Suprapubic skin (tissue), 4 donors: ENCODE results near the gene FSD2. TPM values are rescaled to one million over a fixed set of nuclear protein-coding genes. Genes with fewer than 3 reads are reported as not detected.
A peak's percentile ranks its signal among the peaks of the same experiment; 100 is the strongest.
"Not testable (repeated sequence)": the region's sequence is repeated elsewhere in the genome, so short reads cannot be mapped to it uniquely, and the experiment has no call there.

Experiments used
- DNase-seq, 2 donors: peaks; one replicate each; pipeline ENCODE4 v3.0.0-alpha.2; 2019; ENCODE audit warnings: low spot score in 2 of 2
- H3K27ac ChIP-seq: fragments of 200-600 bp; sonication (generic); one replicate; pipeline ENCODE4 v1.5.1; 2019
- H3K27me3 ChIP-seq: fragments of 200-600 bp; sonication (generic); one replicate; pipeline ENCODE4 v1.5.1; 2019
- H3K36me3 ChIP-seq: fragments of 200-600 bp; sonication (generic); one replicate; pipeline ENCODE4 v1.5.1; 2019
- H3K4me1 ChIP-seq: fragments of 200-600 bp; sonication (generic); one replicate; pipeline ENCODE4 v1.5.1; 2019
- H3K4me3 ChIP-seq: fragments of 200-600 bp; sonication (generic); one replicate; pipeline ENCODE4 v1.5.1; 2019; ENCODE audit warnings: mild to moderate bottlenecking
- H3K9me3 ChIP-seq: fragments of 200-600 bp; sonication (generic); one replicate; pipeline ENCODE4 v1.5.1; 2019
- EP300 ChIP-seq: sonication (generic); formaldehyde crosslinking; IDR thresholded peaks from one replicate; pipeline ENCODE4 v1.6.1; 2017; ENCODE audit warnings: antibody characterized with exemption
- POLR2A ChIP-seq, 2 donors: fragments of 450-650 bp; IDR thresholded peaks; one replicate each; pipeline ENCODE4 v1.6.1; 2017; ENCODE audit warnings: antibody characterized with exemption in 2 of 2, mild to moderate bottlenecking in 2 of 2, moderate library complexity in 2 of 2
- POLR2AphosphoS5 ChIP-seq, 3 donors: sonication (generic); formaldehyde crosslinking; IDR thresholded peaks; one replicate each; pipeline ENCODE4 v1.6.1; 2017; ENCODE audit warnings: antibody characterized with exemption in 3 of 3
- WGBS: methylation state at CpG from one replicate; pipeline ENCODE4 v1.1.5; 2018; 5-methylcytosine and 5-hydroxymethylcytosine counted together
- total RNA-seq, 4 donors: library from RNA; depleted of rRNA; stranded (reverse); fragments of >200 nt; gene quantifications; one replicate each; pipeline ENCODE4 v1.1.0, GENCODE V29; 2016
- TF ChIP-seq, protein P1 (sequence below), 2 donors: fragments of 200-600 bp in 1 of 2; fragments of 450-650 bp in 1 of 2; sonication (generic) in 1 of 2; IDR thresholded peaks; one replicate each; pipeline ENCODE4 v1.5.1; 2016 to 2019; ENCODE audit warnings: antibody characterized with exemption in 2 of 2, mild to moderate bottlenecking in 1 of 2, moderate library complexity in 1 of 2

Gene FSD2
- total RNA-seq, 4 donors from 2014 or later = 0.40 TPM; not detected in 3

DNA sequence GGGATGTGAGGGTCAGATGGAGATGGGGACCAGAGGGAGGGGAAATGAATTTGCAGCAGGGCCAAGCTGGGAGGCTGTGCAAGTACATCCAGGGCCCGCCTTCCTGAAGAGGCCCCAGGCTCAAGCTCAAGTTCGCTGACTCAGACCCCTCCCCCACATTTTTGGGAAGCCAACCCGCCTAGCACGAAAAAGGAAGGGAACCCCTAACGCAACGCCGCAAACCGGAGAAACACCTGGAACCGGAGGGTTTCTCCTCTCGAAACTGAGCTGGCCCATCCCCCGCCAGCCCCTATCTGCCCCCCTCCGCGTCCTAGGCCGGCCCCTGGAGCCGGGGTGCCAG is 96.8 kb downstream of the FSD2 start:
- H3K27me3 ChIP-seq = peaks cover 11% of the 10 kb centered on the region
- WGBS = 0% methylated on average over 5 of the region's 15 CpGs
- no peak for DNase-seq
- H3K27ac ChIP-seq = no peak overlapping the region
- peak overlapping the region; percentile 68 for H3K4me3 ChIP-seq
- no peaks in the 10 kb centered on the region for H3K9me3 ChIP-seq
- no peaks in the 10 kb centered on the region for H3K36me3 ChIP-seq
- peaks cover 14% of the 10 kb centered on the region for H3K4me1 ChIP-seq
- TF ChIP-seq, protein P1, sequence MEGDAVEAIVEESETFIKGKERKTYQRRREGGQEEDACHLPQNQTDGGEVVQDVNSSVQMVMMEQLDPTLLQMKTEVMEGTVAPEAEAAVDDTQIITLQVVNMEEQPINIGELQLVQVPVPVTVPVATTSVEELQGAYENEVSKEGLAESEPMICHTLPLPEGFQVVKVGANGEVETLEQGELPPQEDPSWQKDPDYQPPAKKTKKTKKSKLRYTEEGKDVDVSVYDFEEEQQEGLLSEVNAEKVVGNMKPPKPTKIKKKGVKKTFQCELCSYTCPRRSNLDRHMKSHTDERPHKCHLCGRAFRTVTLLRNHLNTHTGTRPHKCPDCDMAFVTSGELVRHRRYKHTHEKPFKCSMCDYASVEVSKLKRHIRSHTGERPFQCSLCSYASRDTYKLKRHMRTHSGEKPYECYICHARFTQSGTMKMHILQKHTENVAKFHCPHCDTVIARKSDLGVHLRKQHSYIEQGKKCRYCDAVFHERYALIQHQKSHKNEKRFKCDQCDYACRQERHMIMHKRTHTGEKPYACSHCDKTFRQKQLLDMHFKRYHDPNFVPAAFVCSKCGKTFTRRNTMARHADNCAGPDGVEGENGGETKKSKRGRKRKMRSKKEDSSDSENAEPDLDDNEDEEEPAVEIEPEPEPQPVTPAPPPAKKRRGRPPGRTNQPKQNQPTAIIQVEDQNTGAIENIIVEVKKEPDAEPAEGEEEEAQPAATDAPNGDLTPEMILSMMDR (IDR thresholded peaks at IDR 0.05) = no peak
- no peak for TF ChIP-seq POLR2AphosphoS5 (IDR thresholded peaks at IDR 0.05)
- no peak for TF ChIP-seq POLR2A (IDR thresholded peaks at IDR 0.05)
- TF ChIP-seq EP300 = no peak

DNA sequence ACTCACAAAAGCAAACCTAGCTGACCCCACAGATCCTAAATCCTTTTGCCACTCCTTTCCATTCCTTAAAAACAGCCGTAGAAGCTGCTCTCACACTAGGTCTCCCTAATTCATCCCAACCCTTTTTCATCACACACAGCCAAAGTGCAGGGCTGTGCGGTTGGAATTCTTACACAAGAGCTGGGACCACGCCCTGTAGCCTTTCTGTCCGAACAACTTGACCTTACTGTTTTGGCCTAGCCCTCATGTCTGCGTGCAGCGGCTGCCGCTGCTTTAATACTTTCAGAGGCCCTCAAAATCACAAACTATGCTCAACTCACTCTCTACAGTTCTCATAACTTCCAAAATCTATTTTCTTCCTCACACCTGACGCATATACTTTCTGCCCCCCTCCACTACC is 100.0 kb downstream of the FSD2 start:
- 89% methylated on average over 8 of the region's 8 CpGs for WGBS
- not testable (repeated sequence) for H3K27ac ChIP-seq, H3K4me3 ChIP-seq, DNase-seq, H3K27me3 ChIP-seq, H3K9me3 ChIP-seq, H3K36me3 ChIP-seq
- peaks cover 14% of the 10 kb centered on the region for H3K4me1 ChIP-seq

Other genes with a start within 250 kb of the FSD2 start
- 1 to 10 TPM in 3 of 4 donors, under 1 TPM in 1; 0.97 to 5.2 (median 2.5) TPM for gene CPEB1, start 158.7 kb downstream of the FSD2 start, total RNA-seq
- 1 to 10 TPM; 1.4 to 4.4 (median 2.8) TPM for gene AP3B2, start 96.2 kb downstream of the FSD2 start, total RNA-seq
- 10 to 100 TPM in 3 of 4 donors, 1 to 10 TPM in 1; 8.1 to 15.9 (median 10.4) TPM for gene WHAMM, start 3.6 kb upstream of the FSD2 start, total RNA-seq
- 100 to 1,000 TPM in 2 of 4 donors, 10 to 100 TPM in 2; 81.4 to 120 (median 99.2) TPM for gene HOMER2, start 146.7 kb upstream of the FSD2 start, total RNA-seq
- 10 to 100 TPM; 15.9 to 37.0 (median 22.1) TPM for gene RAMAC, start 180.1 kb upstream of the FSD2 start, total RNA-seq
- 10 to 100 TPM; 18.7 to 37.2 (median 22.9) TPM for gene C15orf40, start 205.6 kb upstream of the FSD2 start, total RNA-seq